Erythroblast (primary cell): ENCODE results near the gene TOR4A.

ENCODE experiments used
- GATA1 ChIP-seq: IDR thresholded peaks from 2 replicates; pipeline ENCODE4 v1.6.1; 2011; ENCODE audit warnings: low read depth, mild to moderate bottlenecking, control low read depth, low read length, moderate library complexity
- POLR2A ChIP-seq: IDR thresholded peaks from 2 replicates; pipeline ENCODE4 v1.6.1; 2011; ENCODE audit warnings: mild to moderate bottlenecking, low read length

DNA sequence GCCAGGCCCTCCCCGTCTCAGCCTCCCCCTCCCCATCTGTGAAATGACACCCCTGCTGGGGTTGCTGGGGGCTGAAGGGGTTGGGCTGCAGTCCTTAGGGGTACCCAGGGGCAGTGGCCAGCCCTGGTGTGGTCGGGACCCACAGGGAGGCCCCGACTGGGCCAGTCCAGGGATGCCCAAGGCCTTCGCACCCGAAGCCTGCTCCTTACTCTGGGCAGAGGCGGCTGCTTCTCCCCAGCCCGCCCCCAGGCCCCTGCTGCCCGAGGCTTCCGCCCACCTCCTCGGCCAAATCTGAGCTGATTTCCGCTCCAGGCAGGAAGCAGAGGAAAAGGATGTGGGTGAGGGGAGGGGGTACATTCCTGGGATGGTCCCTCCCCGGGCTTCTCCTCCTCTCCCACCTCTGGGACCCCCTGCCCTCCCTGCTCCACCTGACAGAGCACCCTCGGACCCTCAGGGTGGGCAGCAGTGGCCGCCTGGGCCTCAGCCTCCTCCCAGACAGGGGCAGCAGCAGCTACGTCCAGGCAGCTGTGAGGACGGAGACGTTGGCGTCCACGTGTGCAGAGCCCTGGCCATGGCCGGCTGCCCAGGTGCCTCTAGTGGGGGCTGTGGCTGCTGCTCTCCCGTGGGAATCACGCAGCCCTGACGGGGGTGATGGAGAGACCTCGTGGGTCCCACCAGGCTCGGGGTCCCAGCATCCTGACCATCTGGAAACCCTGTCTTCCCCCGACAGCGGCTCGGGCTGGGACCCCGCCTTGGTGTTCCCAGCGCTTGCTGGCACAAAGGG, 28.7 kb downstream of the TOR4A start:
- TF ChIP-seq POLR2A (no peak), GATA1 (no peak)
